Activated CD4-positive, CD25-positive, alpha-beta regulatory T cell treated with anti-CD3 and anti-CD28 coated beads, Interleukin-2, amount 50 U/mL, for 72 hours (primary cell): Measurements from ENCODE around the gene EML6.

Experiments
- DNase-seq: peaks from one replicate; pipeline ENCODE4 v3.0.0; 2021

Gene EML6

DNA sequence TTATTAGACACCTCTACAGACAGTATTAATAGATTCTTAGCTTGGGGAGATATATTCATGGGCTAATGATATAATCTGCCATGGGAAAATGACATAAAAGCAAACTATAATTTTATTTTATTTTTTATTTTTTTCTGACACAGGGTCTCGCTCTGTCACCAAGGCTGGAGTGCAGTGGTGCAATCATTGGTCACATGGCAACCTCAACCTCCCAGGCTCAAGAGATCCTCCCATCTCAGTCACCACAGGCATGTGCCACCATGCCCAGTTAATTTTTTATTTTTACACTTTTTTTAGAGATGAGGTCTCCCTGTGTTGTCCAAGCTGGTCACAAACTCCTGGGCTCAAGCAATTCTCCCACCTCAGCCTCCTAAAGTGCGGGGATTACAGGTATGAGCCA lies 287.5 kb downstream of the EML6 start:
- DNase-seq = no peak

DNA sequence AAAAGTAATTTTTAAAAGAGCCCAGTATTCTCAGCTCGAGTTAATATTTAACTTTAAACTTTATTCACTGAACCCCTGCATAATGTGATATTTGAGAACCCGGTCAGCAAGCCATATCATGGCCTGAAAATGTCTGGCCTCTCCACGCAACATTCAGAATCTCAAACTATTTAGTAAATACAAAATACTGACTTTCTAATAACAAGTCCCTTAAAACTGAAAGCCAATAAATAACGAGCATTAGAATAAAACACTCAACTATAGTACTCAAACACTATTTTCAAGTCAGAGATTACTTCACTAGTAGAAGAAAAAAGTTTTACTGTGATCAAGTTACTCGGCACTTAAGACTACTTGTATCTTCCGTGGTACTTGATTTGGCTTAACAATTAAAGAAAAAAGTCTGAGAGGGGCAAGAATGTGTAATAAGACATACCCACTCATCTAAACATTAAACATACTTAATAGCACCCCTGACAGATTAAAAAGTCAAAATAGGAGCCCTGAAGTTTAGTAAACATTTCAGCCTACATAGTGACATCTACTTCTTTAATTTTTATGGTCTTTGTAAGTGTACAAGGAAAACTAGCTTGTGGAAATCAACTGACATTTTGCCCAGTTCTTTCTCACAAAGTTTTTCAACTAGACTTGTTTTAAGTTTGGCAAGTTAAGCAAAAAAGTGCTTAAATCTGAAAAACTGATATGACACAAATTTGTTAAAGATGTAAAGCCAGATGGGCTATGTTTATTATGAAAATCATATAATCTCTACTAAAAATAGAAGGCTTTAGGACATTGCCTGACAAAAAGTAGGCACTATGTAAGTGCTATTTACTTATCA lies 288.6 kb downstream of the EML6 start:
- DNase-seq = no peak

DNA sequence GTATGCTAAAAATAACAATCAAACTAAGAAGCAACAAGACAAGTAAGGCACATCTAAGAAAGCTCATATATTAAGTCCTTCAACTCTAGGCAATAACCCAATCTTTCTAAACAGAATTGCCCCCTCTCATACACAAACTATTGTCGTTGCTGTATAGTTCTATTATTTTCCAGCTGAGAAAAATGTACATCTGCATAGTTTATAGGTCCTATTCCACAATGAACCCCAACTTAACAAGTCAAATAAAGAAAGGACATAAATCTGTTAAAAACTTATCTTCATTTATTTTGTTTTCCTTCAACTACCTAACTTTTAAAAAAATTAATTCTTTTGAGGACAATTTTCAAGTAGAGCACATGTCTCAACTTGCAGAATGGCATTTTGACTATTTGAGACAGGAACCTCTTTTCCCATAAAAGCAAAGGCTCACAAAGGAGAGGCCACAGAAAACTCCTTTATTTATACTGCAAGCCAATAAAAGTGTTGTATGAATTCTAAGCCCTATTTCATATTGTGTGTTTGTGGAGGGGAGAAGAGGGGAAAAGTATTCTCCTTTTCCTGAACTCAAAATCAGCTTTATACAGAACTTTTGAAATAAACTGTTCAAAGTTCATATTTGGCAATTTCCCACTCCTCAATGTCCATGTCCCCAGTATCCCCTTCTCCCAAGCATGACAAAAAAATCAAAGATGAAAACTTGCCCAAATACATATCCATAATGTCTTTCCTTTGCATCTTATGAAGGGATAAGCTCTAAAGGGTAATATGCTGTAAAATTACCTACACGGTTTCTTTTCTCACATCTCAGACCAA lies 289.4 kb downstream of the EML6 start:
- DNase-seq = no peak

DNA sequence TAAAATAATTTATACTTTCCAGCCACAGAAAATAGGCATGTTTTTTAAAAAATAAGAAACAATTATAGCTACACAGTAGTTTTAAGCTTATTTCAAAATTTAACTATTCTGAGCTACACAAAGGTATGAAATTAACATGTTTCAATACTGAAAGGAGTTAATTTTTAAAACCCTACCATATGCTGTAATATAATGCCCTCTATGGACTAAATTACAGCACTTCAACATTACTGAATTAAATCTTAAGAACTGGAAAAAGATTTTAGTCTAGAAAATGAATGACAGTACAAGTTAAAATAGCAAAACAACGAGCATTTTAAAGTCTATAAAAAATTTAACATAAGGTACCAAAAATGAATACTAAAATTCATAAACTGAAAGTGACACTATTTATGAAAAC lies 290.5 kb downstream of the EML6 start:
- no peak for DNase-seq

DNA sequence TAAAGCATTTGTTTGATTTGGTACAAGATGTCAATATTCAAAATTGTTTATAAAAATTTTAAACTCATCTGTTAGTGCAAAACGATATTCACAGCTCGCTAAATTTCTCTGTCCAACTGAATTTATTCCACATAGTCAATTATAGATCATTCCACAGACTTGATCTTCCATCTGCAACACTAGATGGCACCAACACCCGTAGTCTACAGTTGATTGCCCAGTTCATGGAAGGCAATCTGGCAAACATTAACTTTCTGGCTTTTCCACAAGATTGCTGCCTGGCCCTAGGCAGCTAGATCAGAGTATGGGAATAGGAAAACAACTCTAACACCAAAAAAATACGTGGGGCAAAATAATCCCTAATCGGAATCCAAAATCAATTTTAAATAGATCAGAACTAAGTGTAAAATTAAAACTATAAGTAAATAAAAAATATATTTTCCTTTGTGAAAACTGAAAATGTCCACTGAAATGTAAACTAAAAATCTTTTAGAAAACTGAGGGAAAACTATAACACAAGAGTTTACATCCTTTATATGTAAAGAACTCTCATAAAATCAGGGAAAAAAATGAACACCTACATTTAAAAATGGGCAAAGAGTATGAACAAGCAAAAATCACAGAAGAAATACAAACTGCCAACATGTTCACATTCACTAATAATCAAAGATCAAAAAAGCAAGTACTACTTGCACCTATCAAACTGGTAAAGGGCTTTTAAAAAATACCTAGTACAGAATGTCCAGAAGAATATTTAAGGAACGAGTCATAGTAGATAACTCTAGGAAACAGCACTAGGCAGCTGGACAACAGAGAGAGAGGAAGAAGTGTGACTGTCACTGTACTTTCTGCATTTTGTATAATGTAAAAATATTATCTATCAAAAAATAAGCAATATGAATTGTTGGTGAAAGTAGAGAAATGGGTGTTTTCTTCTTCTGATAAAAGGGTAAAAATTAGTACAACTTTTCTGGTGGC lies 291.8 kb downstream of the EML6 start:
- no peak for DNase-seq

DNA sequence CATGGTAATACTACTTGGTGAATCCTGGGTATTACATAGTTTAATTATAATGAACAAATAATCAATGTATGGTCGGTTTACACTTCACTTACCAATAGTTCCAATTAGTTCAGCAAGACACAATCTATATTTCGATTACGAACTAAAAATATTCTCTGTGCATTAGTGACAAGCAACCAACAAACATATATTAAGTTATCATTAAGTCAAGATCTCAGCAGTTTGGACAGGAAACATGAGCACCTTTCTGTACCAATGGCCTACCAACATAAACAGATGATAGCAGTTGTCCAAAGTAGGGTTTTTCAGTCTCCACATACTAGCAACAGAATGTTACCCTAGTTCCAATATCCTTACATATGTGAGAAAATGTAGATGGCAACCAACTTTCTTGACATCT lies 294.0 kb downstream of the EML6 start:
- DNase-seq = no peak

DNA sequence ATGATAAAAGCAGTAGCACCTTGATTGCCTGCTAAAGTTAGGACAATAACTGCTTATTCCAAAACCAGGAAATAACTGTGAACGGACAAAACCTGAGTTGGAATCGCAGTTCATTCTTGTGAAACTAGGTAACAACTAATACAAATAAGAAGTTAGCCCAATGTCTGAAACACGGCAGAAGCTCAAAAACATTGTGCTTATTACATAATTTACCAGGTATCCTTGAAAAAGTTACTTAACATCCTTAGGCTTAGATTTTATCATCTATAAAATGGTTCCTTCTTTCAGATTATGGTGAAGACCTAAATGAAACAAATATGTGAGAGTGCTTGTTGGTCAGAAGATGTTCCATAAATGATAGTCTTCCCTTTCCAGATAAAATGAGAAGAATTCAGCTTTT lies 294.4 kb downstream of the EML6 start:
- DNase-seq = no peak

DNA sequence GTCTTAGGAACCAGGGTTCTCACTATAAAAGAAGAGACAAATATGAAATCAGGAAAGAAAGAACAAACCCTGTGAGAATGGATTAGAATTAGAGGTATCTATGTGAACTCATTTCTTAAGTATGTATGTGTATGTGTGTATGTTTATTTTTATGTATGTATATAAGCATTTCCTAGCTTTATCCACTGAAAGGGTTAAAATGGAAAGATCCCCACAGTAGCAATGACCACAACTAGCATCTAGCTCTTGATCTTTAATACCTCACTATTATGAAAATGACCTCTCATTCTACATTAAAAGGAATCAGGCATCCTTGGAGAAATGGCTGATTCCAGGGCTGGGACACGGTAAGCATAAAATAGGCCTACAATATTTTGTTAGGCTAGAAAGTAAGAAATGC lies 295.2 kb downstream of the EML6 start:
- DNase-seq = no peak

DNA sequence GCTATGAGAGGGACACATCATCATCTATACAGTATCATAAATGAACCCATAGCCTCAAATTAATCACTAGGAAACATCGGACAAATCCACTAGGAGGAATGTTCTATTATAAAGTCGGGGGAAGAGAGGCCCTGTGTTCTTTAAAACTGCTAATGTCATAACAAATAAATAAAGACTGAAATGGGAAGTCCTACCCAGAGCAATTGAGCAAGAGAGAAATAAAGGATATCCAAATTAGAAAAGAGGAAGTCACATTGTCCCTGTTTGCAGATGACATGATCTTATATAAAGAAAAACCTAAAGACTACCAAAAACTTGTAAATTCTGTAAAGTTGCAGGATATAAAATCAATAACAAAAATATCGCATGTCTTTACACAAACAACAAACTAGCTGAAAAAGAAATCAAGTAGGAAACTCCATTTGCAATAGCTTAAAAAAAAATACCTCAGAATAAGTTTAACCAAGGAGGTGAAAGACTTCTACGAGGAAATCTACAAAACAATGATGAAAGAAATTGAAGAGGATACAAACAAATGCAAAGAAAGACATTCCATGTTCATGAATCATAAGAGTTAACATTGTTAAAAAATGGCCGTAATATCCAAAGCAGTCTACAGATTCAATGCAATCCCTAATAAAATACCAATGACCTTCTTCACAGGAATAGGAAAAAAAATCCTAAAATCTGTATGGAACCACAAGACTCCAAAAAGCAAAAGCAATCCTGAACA lies 296.2 kb downstream of the EML6 start:
- no peak for DNase-seq
